HG03342 (cell line): ENCODE measurements around the gene EFHC2.

Experiments used
- ATAC-seq: cut with Tn5 transposase; IDR thresholded peaks from one replicate; pipeline ENCODE4 v1.9.1; 2021; ENCODE audit warnings: mild to moderate bottlenecking, moderate library complexity; ENCODE audit not compliant: unreplicated experiment

EFHC2 gene

DNA sequence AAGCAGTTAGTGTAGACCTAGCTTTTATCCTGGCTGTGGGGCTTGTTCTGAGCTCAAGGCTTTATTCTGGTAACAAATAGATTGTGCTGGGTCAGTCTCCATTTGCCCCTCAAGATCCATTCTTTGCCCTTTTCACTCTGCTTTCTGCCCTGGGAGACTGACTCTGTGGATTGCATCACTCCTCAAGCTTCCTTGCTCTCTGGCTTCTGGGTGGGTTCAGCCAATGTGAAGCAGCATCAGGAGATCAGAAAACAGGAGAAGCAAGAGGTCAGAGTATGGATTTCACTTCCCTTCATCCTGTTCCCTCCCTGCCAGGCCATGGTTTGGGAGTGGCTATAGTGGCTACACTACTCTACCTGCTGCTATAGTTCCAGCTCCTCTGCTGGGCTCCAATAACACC is 186.2 kb downstream of the EFHC2 start:
- ATAC-seq: no peak

- ATAC-seq: no peak
These were observed 186.7 kb downstream of the EFHC2 start for GRCh38 chrX:44156726-44157125.

- ATAC-seq: no peak
These were observed 188.3 kb downstream of the EFHC2 start for GRCh38 chrX:44155126-44155525.

GRCh38 chrX:44152852-44153251 is 190.6 kb downstream of the EFHC2 start:
- ATAC-seq: no peak

DNA sequence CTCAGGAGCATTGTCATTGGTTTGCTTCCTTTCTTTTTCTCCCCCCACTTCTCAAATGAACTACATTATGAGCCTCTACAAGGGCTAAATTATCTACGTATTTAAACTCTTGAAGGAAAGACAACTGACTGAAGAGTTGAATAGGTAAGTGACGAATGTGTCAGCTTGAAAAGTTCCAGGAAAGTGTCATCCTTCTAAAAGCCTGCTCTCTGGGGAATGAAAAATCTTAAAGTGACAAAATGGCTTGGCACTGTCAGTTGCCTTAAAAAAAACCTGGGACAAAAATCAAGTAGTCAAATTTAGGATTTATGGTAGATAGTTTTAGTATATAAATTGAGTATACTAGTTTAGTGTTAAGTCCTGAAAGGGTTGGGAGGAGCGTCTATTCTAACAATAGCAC is 196.3 kb downstream of the EFHC2 start:
- ATAC-seq: no peak

GRCh38 chrX:44144177-44144945 is 199.1 kb downstream of the EFHC2 start:
- no peak for ATAC-seq

- ATAC-seq: no peak
These were observed 200.3 kb downstream of the EFHC2 start for GRCh38 chrX:44143061-44143602.

DNA sequence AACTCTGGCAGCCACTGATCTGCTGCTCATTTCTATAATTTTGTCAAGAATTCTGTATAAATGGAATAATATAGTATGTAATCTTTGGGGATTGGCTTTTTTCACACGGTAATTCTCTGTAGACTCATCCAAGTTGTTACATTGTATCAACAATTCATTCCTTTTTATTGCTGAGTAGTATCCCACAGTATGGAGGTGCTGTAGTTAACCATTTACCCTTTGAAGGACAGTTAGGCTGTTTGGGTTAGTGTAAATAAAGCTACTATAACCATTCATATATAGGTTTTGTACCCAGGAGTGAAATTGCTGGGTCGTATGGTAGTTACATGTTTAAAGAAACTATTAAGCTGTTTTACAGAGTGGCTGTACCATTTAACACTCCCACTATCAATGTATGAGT is 213.3 kb downstream of the EFHC2 start:
- no peak for ATAC-seq

DNA sequence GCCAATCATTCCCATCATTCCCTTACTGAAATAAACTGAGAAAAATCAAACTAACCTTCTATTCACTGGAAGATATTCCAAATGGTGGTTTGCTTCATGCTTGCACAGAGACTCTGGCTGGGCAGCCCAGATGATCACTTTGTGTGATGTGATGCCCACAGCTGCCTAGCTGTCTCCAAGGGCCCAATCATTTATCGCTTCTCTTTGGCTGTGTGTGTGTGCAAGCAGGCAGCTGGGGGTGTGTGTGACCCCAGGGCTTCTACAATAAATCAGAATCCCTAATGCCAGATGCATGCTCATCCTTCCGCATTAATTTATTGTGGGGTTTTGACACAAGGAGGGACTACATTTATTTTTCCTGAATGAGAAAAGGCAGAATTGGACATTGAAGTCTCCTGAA is 230.1 kb downstream of the EFHC2 start:
- no peak for ATAC-seq

- no peak for ATAC-seq
These were observed 236.6 kb downstream of the EFHC2 start for GRCh38 chrX:44106864-44107263.

DNA sequence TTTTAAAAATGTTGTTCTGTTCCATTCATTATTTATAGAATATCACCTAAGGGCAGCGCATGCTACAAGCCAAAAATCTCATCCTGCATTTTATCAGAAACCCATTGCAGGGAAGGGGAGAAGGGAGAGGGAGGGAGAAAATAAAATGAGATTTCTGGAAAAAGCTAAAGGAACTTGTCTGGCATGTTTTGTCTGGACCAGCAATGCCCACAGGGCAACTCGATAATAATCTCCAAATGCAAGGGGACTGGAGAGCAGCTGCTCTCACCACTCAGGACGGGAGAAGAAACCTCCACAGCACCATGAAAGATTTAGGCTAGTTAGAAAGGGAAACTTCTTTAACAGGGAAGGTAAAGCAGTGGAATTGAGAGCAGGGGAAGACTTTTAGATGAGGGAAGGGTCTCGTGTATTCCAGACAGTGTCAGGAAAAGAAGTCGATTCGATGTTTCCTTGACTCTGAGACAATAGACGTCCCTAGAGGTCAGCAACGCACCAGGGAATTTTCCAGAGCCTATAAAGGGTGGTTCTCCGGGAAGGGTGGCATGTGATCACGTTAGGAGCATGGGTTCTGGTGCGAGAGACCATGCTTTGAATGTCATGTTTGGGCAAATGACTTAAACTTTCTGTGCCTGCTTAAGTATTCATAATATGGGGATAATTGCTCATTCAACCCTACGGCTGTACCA is 238.1 kb downstream of the EFHC2 start:
- no peak for ATAC-seq

- ATAC-seq: no peak
These were observed 238.8 kb downstream of the EFHC2 start for GRCh38 chrX:44104699-44105098.

DNA sequence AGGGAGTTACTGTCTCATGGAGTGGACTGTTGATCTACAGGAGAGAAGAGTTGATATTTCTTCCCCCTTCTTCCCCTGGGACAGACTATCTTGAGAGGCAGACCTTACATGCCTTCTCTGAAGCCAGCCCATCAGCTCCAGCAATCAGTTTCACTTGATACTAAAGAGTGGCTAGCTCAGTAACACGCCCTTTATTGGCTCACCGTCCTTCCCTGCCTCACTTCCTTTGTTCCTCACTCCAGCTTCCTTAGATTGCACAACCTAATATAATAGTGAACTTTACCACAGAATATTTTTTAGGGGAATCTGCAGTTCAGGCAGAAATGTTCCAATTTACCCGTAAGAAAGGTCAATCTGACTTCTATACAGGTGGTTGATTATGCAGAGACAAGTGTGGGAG is 242.2 kb downstream of the EFHC2 start:
- no peak for ATAC-seq

- no peak for ATAC-seq
These were observed 244.1 kb downstream of the EFHC2 start for GRCh38 chrX:44099366-44099765.
